EH (cell line): ENCODE data around the gene IQGAP1.
"Not testable (repeated sequence)": the region's sequence is repeated elsewhere in the genome, so short reads cannot be mapped to it uniquely, and the experiment has no call there.

ENCODE experiments used
- DNase-seq: peaks from one replicate; pipeline ENCODE4 v3.0.0-alpha.2; 2015; ENCODE audit warnings: low read depth

IQGAP1 gene

DNA sequence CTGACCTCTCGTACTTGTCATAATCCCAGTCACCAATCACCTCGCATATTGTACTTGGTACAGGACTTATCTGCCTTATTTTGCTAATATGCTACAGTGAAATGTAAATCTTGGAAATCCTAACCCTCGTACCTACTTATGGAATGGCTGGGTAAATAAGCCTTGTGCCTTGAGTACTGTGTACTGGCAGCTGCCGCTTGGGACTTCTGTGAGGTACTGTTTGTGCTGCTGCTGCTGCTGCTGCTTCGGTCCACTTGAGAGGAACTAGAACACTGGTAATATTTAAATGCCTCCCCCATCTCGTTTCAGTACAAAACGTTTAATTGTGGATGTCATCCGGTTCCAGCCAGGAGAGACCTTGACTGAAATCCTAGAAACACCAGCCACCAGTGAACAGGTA is 99.1 kb downstream of the IQGAP1 start:
- DNase-seq = no peak

DNA sequence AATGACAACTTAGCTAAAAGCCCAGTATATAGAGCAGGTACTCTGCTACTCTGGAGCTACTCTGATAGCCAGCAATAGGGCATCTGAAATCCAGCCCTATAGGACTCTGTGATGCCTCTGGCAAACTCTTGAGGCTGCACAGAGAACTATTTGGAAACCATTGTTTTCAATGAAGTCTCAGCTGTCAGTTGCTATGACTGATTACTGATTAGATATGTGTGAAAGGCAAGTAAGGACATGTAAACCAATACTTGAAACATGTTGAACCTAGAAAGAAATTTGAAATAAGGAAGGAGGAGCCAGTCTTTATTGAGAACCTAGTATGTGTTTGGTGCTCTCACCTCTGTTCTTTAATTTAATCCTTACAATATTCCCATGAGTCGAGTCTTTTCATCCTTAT is 101.5 kb downstream of the IQGAP1 start:
- DNase-seq = no peak

DNA sequence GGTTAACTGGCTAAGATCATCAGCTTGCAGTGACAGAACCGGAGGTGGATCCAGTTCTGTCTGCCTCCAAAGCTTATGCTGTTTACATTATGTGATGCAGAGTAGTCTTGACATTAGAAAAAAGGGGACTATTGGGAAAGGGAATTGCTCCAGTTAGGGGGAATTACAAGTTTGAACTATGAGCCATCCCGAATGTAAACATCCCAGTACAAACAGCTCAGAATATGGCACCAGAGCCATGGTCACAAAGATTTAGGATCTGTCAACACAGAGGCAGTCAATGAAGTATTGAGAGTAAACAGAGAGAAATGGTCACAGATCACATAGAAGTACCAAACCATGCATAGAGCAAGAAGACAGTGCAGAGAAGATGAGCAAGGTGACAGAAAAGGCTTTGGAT is 101.9 kb downstream of the IQGAP1 start:
- no peak for DNase-seq

GRCh38 chr15:90493647-90494046 is 105.6 kb downstream of the IQGAP1 start:
- DNase-seq = no peak

DNA sequence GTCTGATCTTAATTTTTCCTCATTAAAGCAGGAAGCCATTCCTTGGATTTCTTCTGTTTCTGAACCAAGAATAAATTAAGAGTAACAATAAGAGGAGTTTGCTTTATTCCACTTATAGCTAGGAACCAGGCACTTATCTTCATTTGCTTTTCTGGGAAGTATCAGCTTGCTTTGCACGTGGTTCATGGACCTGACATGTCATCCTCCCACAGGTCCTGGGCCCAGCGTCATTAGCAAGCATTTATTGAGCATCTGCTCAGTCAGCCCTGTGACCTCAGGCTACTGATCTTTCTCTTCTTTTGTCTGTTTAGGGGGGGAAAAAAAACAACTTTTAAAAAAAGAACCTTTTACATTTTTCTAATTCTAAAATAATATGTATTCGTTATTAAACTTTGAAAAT is 107.0 kb downstream of the IQGAP1 start:
- no peak for DNase-seq

- peak; percentile 23 for DNase-seq
Measured at GRCh38 chr15:90496791-90497190, 108.7 kb downstream of the IQGAP1 start.

DNA sequence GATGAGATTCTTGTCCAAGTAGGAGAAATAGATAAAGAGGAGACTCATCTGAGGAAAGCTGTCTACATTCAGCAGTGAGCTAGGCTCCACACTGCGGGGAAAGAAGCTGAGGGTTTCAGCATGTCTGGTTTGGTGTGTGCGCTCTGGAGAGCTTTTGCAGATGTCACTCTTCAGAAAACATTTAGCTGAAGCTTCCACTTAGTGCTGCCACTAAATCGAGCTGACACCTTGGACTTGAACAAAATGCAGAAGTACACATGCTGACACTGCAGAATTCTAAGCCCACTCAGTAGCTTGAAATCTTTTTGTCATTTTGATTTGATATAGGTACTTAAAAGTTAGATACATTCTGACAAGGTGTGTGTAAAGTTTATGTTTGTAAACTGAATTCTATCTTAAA is 109.3 kb downstream of the IQGAP1 start:
- DNase-seq = no peak

GRCh38 chr15:90497912-90498311 is 109.9 kb downstream of the IQGAP1 start:
- no peak for DNase-seq

GRCh38 chr15:90500171-90500570 is 112.1 kb downstream of the IQGAP1 start:
- DNase-seq = no peak

GRCh38 chr15:90501898-90502297 is 113.9 kb downstream of the IQGAP1 start:
- no peak for DNase-seq

GRCh38 chr15:90510781-90511180 is 122.7 kb downstream of the IQGAP1 start:
- not testable (repeated sequence) for DNase-seq

DNA sequence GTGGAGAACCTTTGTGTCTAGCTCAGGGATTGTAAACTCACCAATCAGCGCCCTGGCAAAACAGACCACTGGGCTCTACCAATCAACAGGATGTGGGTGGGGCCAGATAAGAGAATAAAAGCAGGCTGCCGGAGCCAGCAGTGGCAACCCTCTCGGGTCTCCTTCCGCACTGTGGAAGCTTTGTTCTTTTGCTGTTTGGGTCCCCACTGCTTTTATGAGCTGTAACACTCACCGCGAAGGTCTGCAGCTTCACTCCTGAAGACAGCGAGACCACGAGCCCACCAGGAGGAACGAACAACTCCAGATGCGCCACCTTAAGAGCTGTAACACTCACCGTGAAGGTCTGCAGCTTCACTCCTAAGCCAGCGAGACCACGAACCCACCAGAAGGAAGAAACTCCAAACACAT is 123.2 kb downstream of the IQGAP1 start:
- DNase-seq = not testable (repeated sequence)

- DNase-seq = no peak
Measured at GRCh38 chr15:90512276-90512675, 124.2 kb downstream of the IQGAP1 start.

DNA sequence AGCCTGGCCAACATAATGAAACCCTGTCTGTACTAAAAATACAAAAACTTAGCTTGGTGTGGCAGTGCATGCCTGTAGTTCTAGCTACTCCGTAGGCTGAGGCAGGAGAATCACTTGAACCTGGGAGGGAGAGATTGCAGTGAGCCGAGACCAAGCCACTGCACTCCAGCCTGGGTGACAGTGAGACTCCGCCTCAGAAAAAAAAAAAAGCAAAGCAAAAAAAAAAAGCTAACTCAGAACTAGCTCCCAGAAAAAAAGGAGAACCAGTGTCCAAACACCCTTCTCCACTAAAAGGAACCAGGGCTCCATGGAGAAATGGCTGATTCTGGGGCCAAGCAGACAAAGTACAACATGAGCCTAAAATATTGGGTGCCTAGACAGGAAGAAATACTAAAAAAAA is 124.9 kb downstream of the IQGAP1 start:
- no peak for DNase-seq

- DNase-seq = no peak
Measured at GRCh38 chr15:90513448-90513847, 125.4 kb downstream of the IQGAP1 start.

GRCh38 chr15:90513893-90514292 is 125.9 kb downstream of the IQGAP1 start:
- DNase-seq = not testable (repeated sequence)

DNA sequence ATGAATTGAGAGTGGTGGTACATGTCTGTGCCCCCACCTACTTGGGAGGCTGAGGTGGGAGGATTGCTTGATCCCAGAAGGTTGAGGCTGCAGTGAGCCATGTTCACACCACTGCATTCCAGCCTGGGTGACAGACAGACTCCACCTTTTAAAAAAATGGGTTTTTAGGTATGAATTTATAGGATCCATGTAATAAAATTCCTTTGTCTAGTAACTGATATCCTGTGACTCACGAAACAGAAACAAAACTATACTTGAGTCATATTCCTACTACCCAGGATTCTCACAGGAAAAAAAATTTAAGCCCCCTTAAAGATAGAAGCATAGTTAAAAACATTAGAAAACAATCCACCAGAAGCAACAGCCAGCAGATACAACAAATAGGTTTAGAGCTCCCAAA is 131.6 kb downstream of the IQGAP1 start:
- peak; percentile 70 for DNase-seq

DNA sequence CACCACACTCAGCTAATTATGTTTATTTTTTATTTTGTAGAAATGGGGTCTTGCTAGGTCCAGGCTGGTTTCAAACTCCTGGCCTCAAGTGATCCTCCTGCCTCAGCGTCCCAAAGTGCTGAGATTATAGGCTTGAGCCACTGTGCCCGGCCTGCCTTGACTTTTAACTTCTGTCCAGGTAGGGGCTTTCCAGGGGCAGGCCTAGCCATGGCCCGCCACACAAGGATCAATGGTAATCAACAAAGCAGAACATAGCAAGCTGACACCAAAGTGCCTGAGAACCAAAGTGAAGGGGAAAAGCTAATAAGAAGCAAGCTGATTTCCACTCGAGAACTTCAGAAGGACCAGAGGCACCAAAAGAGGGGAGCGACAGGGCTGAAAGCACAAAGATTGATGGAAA is 132.3 kb downstream of the IQGAP1 start:
- no peak for DNase-seq

DNA sequence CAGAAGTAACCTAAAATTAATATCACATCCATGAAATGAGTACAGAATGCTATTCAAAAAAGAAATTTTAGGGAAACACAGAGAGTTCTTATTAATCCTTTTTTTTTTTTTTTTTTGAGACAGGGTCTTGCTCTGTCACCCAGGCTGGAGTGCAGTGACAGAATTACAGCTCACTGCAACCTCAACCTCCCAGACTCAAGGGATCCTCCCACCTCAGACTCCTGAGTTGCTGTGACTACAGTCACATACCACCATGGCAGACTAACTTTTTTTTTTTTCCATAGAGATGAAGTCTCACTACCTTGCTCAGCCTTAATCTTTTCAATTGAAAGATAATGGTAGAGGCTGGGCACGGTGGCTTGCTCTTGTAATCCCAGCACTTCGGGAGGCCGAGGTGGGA is 135.3 kb downstream of the IQGAP1 start:
- DNase-seq = no peak

DNA sequence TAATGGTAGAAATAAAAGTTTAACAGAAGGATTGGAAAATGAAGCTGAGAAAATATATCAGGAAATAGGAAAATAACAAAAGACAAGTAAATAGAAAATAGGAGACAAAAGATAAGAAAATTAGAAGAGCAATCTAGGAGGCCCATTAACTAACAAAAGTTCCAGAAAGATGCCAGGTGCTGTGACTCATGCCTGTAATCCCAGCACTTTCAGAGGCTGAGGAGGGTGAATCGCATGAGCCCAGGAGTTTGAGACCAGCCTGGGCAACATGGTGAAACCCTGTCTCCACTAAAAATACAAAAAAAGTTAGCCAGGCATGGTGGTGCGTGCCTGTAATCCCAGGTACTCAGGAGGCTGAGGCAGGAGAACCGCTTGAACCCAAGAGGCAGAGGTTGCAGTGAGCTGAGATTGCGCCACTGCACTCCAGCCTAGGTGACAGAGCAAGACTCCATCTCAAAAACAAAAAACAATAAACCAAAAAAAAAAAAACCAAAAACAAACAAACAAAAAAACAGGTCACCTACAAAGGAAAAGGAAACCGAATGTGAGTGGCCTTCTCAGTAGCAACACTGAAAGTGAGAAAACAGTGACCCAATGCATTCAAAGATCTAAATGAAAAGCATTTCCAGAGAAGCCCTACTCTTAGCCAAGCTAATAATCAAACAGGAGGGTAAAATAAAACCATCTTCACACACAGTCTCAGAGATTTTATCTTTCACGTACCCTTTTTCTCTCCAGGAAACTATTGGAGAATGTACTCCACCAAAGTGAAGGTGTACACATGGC is 136.2 kb downstream of the IQGAP1 start:
- peak; percentile 55 for DNase-seq

DNA sequence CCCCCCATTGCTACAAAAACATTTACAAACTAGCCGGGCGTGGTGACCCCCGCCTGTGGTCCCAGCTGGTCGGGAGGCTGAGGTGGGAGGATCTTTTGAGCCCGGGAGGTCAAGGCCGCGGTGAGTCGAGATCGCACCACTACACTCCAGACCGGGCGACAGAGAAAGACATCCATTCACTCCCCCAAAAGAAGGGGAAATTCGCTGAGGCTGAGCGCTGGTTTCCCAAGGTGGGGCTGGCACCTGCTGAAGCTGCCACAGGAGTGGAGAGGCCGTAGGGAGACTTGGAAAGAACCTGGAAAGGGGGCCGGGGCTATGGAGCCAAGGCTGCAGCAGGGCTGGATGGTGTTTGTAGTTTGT is 140.9 kb downstream of the IQGAP1 start:
- DNase-seq = no peak

DNA sequence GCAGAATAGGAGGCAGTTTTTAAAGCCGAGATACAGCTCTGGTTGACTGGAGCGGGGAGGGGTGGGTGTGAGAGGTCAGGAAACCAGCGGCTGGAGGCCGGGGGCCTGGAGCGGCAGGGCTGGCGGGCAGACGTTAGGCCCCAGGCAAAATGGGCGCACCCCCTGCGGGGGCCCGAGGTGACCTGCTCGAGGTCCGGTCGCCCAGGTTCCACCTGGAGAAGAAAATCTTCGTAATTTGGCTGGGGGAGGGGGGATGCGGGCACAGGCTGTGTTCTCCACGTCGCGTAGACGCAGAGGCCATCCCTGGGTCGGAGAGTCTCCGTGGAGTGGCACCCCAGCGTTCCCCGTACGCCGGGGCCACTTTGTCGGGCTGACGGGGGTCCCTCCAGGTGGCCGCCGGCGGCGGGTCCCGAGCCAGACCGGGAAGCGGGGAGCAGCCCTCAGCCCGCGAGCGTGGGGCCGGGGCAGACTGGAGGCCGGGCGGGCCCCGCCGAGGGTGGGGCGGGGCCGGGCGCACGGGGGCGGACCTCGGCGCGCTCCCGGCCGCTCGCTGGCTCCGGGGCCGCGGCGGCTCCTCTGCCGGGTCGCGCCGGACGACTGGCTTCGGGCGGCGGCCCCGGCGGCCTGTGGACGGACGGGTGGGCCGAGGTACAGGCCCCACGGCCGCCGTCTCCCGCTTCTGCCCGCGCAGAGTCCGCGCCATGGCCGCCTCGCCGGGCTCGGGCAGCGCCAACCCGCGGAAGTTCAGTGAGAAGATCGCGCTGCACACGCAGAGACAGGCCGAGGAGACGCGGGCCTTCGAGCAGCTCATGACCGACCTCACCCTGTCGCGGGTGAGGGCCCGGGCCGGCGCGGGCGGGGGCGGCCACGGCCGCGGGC is 141.6 kb downstream of the IQGAP1 start, which contains the start of gene CRTC3:
Gene CRTC3 (plus strand): TSS at position 553 of the 879 bp plus-strand sequence. CDS start 149 bp downstream, at position 702.
- DNase-seq = peak; percentile 68
